Lung (tissue), 12 donors: Measurements from ENCODE around the gene AHDC1. TPM values are rescaled to one million over a fixed set of nuclear protein-coding genes. Genes with fewer than 3 reads are reported as not detected.

Source experiments
- ATAC-seq: fragments of 200-7000 bp; cut with Tn5 transposase; one replicate; pipeline ENCODE4 v1.9.1; 2020; ENCODE audit warnings: moderate number of reproducible peaks; ENCODE audit not compliant: insufficient read depth, low FRiP score
- DNase-seq, 3 donors: peaks; one replicate each; pipeline ENCODE4 v3.0.0-alpha.2; 2013 to 2017
- H3K27ac ChIP-seq, 2 donors: one replicate each; pipeline ENCODE4 v1.5.1; 2013; ENCODE audit warnings: mild to moderate bottlenecking in 2 of 2, moderate library complexity in 2 of 2, control low read depth in 1 of 2, inconsistent platforms in 1 of 2, low read depth in 1 of 2, low read length in 1 of 2
- H3K27me3 ChIP-seq, 3 donors: one replicate each; pipeline ENCODE4 v1.5.1; 2013; ENCODE audit warnings: low read length in 2 of 3; ENCODE audit not compliant: control insufficient read depth in 3 of 3, insufficient read depth in 3 of 3
- H3K36me3 ChIP-seq, 4 donors: one replicate each; pipeline ENCODE4 v1.5.1; 2013; ENCODE audit warnings: low read length in 4 of 4, mild to moderate bottlenecking in 1 of 4, moderate library complexity in 1 of 4; ENCODE audit not compliant: control insufficient read depth in 4 of 4, insufficient read depth in 4 of 4
- H3K4me1 ChIP-seq, 5 donors: one replicate each; pipeline ENCODE4 v1.5.1; 2013; ENCODE audit warnings: low read length in 5 of 5, mild to moderate bottlenecking in 2 of 5, moderate library complexity in 1 of 5; ENCODE audit not compliant: control insufficient read depth in 5 of 5, insufficient read depth in 5 of 5
- H3K4me3 ChIP-seq: one replicate; pipeline ENCODE4 v1.5.1; 2013; ENCODE audit warnings: mild to moderate bottlenecking, control low read depth, moderate library complexity
- H3K9ac ChIP-seq, 2 donors: one replicate each; pipeline ENCODE4 v1.5.1; 2013; ENCODE audit warnings: low read length in 2 of 2, control low read depth in 1 of 2; ENCODE audit not compliant: insufficient read depth in 1 of 2
- H3K9me3 ChIP-seq, 4 donors: one replicate each; pipeline ENCODE4 v1.5.1; 2013; ENCODE audit warnings: low read length in 3 of 4, mild to moderate bottlenecking in 1 of 4, moderate library complexity in 1 of 4; ENCODE audit not compliant: control insufficient read depth in 4 of 4, insufficient read depth in 3 of 4
- WGBS, 2 donors: extraction: QIAGEN DNeasy Blood & Tissue Kit; methylation state at CpG; one replicate each; pipeline ENCODE4 v1.1.7; 2013; 5-methylcytosine and 5-hydroxymethylcytosine counted together
- polyA plus RNA-seq, 2 donors: library from polyadenylated mRNA; stranded (reverse); fragments of 200-250 nt; gene quantifications; one replicate each; pipeline ENCODE4 v1.2.1, GENCODE V29; 2013
- total RNA-seq, 2 donors: library from RNA; depleted of rRNA in 1 of 2; stranded (reverse); fragments of >200 nt in 1 of 2; gene quantifications; one replicate each; pipeline ENCODE4 v1.2.1, GENCODE V29; 2014 to 2021
- TF ChIP-seq, protein P1 (sequence below): IDR thresholded peaks from 2 replicates; pipeline ENCODE4 v1.5.1; 2012; ENCODE audit warnings: mild to moderate bottlenecking; ENCODE audit errors: control extremely low read depth, extremely low read depth
- donor health status: control.
- donor health status: control.
- donor health status: Bipolar disorder and iron deficiency.
- donor health status: healthy.
- donor health status: DM: yes; HTN: yes; CAD: no.

The AHDC1 gene
- total and polyA plus RNA-seq, 4 donors, result 10.3 to 37.9 (median 21.8) TPM

DNA sequence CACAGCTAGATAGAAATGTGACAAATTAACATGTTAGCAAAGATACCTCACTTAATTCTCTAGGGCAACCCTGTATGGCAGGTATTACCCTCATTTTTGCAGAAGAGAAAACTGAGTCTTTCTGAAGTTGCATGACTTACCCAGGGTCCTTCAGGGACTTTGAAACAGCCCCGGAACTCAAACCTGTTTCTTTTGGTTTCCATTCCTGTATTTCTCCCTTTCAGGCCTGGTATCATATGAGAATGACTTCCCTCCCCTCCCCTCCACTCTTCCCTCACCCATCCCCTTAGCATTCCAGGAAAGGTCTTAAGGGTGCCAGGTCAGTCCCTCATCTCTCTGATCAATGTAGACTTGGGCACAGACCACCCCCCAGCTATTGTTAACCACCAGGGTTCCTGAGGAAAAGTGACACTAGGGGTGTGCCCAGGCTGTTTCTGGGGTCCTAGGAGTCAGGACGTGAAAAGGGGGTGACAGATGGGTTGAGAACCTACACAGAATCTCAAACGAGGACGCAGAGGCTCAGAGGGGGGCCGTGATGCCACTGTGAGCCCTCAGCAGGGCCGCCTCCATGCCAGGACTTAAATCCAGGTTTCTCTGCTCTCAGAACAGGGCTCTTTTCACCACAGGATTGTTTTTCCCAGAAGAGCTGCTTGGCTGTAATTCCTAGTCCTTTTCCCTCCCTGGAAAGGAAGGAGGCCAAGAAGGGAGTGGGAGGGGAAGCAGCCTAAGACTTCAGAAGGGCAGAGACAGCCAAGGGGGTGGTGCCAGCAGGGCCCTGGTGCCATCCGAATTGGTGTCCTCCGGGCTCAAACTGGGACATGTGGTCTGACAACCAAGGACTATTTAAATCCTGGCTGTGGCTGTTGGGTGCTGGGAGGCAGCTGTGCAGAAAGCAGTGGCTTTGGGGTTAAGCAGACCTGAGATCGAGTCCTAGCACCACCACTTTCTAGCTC lies 111.9 kb downstream of the AHDC1 start:
- Histone ChIP-seq H3K4me3 (no peak overlapping the region), H3K36me3 (peaks cover 0 to 6% (median 0%) of the 10 kb centered on the region in 4 donors), H3K27me3 (no peaks in the 10 kb centered on the region), H3K9me3 (no peaks in the 10 kb centered on the region), H3K27ac (peak overlapping the region; percentile 74 to 89), H3K9ac (no peak overlapping the region), H3K4me1 (peaks cover 0 to 19% (median 9%) of the 10 kb centered on the region in 5 donors)
- DNase-seq, result peak in 2 of 3 donors; percentile 47 to 69
- ATAC-seq, result no peak
- 41 to 67% methylated on average over 9 of the region's 9 CpGs for WGBS, 2 donors
- TF ChIP-seq, protein P1, sequence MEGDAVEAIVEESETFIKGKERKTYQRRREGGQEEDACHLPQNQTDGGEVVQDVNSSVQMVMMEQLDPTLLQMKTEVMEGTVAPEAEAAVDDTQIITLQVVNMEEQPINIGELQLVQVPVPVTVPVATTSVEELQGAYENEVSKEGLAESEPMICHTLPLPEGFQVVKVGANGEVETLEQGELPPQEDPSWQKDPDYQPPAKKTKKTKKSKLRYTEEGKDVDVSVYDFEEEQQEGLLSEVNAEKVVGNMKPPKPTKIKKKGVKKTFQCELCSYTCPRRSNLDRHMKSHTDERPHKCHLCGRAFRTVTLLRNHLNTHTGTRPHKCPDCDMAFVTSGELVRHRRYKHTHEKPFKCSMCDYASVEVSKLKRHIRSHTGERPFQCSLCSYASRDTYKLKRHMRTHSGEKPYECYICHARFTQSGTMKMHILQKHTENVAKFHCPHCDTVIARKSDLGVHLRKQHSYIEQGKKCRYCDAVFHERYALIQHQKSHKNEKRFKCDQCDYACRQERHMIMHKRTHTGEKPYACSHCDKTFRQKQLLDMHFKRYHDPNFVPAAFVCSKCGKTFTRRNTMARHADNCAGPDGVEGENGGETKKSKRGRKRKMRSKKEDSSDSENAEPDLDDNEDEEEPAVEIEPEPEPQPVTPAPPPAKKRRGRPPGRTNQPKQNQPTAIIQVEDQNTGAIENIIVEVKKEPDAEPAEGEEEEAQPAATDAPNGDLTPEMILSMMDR, result no peak

DNA sequence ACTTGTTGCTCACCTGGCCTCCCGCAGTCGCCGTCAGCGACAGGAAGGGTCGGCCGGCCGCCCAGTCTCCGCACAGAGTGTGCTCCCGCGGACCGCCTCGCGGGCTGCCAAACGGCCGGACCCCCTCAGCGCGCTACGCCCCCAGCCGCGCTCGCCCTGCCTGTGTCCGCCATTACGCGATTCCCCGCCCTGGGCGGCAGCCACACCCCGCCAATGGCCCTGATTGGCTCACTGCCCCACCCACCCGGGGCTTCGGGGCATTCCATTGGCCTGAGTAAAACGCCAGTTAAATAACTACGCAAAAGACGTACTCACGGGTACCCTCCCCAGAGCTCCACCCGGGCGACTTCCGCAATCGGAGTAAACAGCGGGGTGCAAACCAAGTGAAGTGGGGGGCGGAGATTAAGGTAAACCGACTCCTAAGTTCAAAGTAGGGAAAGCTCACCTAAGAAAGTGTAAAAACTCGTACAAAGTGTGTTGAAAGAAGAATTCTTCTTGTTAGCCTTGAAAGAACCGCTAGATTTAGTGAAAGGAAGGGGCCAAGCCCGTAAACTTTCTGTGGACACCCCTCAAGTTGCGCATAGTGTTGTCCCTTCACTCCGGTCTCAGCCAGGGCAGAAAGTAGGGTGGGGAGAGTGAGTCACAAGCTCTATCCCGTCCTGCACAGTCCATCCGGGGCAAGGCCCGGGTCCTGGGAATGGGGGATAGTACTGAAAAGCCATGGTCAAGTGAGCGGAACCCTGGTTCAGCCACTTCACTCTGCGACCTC lies 113.8 kb downstream of the AHDC1 start, which contains the start of gene WASF2:
Gene WASF2, minus strand, starts transcription at position 195 of the 769 bp plus-strand sequence. CDS start 61,277 bp downstream, outside the sequence.
- Histone ChIP-seq H3K36me3 (peaks cover 0 to 6% (median 0%) of the 10 kb centered on the region in 4 donors), H3K27ac (peak within 1 kb of the TSS; percentile 99 to 100), H3K9me3 (no peaks in the 10 kb centered on the region), H3K27me3 (no peaks in the 10 kb centered on the region), H3K4me3 (peak within 1 kb of the TSS; percentile 97), H3K4me1 (peaks cover 0 to 17% (median 9%) of the 10 kb centered on the region in 5 donors), H3K9ac (peak within 1 kb of the TSS; percentile 88 to 99)
- peak; percentile 99 for DNase-seq
- WGBS, 2 donors, result 0 to 1% methylated on average over 39 to 50 of the region's 50 CpGs
- TF ChIP-seq, protein P1, result no peak
- ATAC-seq, result peak; percentile 95

DNA sequence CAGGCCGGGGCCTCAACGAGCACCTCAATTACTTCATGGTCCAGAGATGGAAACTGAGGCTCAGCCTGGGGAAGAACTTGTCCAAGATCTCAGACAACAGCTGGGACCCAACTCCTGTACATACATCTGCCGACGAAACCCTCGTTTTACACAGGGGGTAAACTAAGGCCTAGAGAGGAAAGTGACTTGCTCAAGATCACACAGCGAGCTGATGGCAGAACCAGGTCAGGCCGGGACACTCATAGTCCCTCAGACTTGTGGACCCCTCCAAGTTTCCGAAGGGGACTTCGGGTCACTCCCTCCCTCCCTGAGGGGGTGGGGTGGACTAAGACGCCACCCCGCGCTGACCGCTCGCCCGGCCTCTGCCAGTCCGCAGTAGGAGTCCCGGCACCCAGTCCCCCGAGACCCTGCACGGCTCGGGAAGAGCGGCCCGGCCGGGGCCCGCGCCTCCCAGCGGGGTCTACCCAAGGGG lies 114.4 kb downstream of the AHDC1 start:
- WGBS, 2 donors, result 0 to 1% methylated on average over 26 of the region's 26 CpGs
- no peaks in the 10 kb centered on the region for H3K27me3 ChIP-seq
- ATAC-seq, result peak; percentile 16
- H3K36me3 ChIP-seq, result peaks cover 0 to 6% (median 0%) of the 10 kb centered on the region in 4 donors
- H3K4me3 ChIP-seq, result peak overlapping the region; percentile 97
- peak overlapping the region; percentile 99 to 100 for H3K27ac ChIP-seq
- TF ChIP-seq, protein P1, result no peak
- H3K4me1 ChIP-seq, result peaks cover 0 to 17% (median 9%) of the 10 kb centered on the region in 5 donors
- peak overlapping the region; percentile 88 to 99 for H3K9ac ChIP-seq
- peak in 2 of 3 donors; percentile 70 to 71 for DNase-seq
- no peaks in the 10 kb centered on the region for H3K9me3 ChIP-seq
